A549 treated with Hydrocortisone at 1 μM for 4 hours (cell line): Measurements from ENCODE around the gene SLC1A5. TPM values are rescaled to one million over a fixed set of nuclear protein-coding genes. Genes with fewer than 3 reads are reported as not detected.

Source experiments
- total RNA-seq: library from RNA; stranded (reverse); fragments of 200-300 nt; extraction: Qiagen RNA extraction; gene quantifications from 5 replicates; pipeline ENCODE4 v1.2.3, GENCODE V29; 2022

The SLC1A5 gene
- 207 to 235 TPM (median 217 TPM) in 5 replicates for total RNA-seq

DNA sequence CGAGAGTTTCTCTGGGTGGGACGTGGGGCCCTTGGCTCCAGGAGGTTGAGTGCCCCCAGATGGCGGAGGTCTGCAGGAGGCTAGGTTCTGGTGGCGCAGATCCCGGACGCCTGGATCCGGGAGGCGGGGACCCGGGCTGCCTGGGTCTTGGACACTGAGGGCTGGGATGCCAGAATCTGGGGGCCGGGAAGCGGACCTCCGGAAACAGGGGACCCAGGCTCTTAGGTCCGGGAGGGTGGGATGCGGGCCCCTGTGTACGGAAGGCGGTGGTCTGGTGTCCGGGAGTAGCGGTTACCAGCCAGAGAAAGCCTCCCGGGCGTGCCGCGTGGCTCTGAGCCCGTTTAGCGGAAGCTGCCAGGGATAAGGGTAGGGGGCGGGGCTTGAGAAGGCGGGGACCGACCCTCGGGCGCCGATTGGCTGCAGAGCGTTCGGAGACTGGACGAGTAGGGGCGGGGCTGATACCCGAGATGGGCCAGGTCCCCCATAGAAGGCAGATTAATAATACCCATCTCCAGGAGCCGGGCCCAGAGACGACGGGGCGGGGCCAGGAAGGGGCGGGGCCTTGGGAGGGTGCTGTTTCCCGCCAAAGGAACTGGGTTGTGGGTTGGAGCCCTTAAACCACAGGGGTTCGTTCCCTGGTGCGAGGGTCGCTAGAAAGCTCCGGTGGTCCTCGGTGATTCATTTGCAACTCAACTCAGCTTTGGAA, at the start of gene SLC1A5:
Gene SLC1A5 (minus strand): TSS at position 333 of the 706 bp plus-strand sequence. CDS start 629 bp downstream, outside the sequence.

DNA sequence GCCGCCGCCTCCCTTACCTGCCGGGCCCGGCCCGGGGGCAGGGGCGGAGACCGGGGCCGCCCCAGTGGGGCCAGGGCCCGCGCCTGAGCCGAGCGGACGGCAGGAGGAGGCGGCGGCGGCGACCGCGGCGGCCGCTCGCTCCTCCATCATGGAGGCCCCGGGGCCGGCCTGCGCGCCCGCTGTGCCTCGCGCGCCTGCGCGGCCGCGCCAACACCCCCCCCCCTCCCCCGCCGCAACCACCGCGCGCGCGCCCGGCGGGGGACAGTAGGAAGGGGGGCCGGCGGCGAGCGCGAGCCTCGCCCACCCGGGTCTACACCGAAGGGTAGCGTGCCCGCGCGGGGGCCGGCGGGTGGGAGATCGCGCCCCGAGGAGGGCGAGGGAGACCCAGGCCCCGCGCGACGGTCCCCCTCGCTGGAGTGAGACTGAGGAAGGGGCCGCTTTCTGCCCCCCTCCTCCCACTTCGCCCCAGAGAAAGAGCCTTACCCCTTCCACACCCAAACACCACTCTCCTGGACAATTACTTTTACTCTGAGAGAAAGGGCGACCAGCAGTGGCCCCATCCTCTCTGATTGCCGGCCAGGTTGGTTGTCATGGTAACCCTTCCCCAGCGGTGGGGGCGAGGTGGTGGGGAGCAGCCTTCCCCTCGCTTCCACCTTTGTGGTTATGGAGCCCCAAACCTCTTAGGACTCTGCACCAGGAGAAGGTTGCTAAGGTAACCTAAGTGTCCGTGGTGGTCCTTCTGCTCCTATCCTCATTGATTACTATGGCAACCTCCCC, 41.9 kb downstream of the SLC1A5 start, which contains the start of gene STRN4:
Gene STRN4 (minus strand): TSS at position 170 of the 777 bp plus-strand sequence. CDS start 20 bp downstream, at position 150.

DNA sequence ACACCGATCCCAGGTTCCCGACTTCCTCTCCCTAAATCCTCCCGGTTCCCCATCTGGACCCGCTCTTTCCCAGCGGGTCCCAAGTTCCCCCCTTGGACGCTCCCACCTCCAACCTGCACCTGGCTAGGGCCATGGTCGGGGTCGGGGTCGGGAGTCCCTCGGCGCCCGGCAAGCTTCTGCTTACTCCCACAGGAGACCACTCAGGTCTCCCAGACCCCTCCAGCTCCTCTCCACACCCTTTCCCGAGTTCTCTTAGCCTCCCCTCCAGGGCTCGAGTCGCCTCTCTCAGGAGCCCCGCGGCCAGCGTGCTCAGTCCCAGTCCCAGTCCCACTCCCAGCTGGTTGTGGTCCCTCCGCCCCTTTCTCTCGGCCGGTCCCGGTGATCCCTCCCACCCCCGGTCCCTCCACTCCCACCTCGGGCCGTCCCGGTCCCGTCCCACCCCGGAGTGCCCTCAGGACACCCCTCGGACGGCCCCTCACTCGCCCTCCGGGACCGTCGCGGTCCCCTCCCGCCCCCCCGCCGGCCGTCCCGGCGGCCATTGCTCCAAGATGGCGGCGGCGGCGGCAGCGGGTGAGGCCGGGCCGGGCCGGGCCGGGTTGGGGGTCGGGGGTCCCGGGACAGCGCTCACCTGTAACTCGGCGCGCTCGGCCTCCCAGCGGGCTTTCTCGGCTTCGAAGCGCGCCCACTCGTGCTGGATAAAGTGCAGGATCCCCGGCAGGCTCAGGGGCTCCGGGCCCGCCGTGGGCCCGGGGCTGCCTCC, 42.7 kb downstream of the SLC1A5 start, which contains the start of gene FKRP:
Gene FKRP (plus strand): TSS at position 537 of the 760 bp plus-strand sequence. CDS start 9,394 bp downstream, outside the sequence.

Other genes with a start within 250 kb of the SLC1A5 start
- 218 to 251 TPM (median 238 TPM) in 5 replicates for gene CALM3, start 187.3 kb downstream of the SLC1A5 start, total RNA-seq
- 0.05 to 0.12 TPM (median 0.12 TPM) in 3 of 5 replicates, not detected in the others for gene PTGIR, start 163.5 kb downstream of the SLC1A5 start, total RNA-seq
- gene GNG8, start 152.4 kb downstream of the SLC1A5 start, total RNA-seq, result not detected in 5 replicates
- gene DACT3, start 127.4 kb downstream of the SLC1A5 start, total RNA-seq, result 0.24 to 0.31 TPM (median 0.29 TPM) in 5 replicates
- gene PRKD2, start 71.5 kb downstream of the SLC1A5 start, total RNA-seq, result 26.1 to 32.0 TPM (median 27.4 TPM) in 5 replicates
- gene FKRP, start 42.5 kb downstream of the SLC1A5 start, total RNA-seq, result 17.2 to 23.4 TPM (median 19.0 TPM) in 5 replicates
- gene STRN4, start 42.1 kb downstream of the SLC1A5 start, total RNA-seq, result 75.5 to 86.8 TPM (median 81.4 TPM) in 5 replicates
- 214 to 313 TPM (median 301 TPM) in 5 replicates for gene AP2S1, start 62.3 kb upstream of the SLC1A5 start, total RNA-seq
- 22.3 to 35.2 TPM (median 29.1 TPM) in 5 replicates for gene ARHGAP35, start 72.4 kb upstream of the SLC1A5 start, total RNA-seq
- gene NPAS1, start 231.2 kb upstream of the SLC1A5 start, total RNA-seq, result 4.8 to 9.1 TPM (median 6.5 TPM) in 5 replicates